HL-60 (cell line): ENCODE results near the gene ANKRD13D.

Source experiments
- CTCF ChIP-seq: IDR thresholded peaks from one replicate; pipeline ENCODE4 v1.5.1; 2011; ENCODE audit warnings: low read length, control low read depth, inconsistent platforms; ENCODE audit not compliant: insufficient read depth
- POLR2AphosphoS5 ChIP-seq: IDR thresholded peaks from 2 replicates; pipeline ENCODE4 v1.6.1; 2012; ENCODE audit warnings: low read depth
- REST ChIP-seq: IDR thresholded peaks from 2 replicates; pipeline ENCODE4 v1.6.1; 2012; ENCODE audit warnings: low read depth; ENCODE audit not compliant: insufficient replicate concordance

GRCh38 chr11:67309166-67309565 lies 20.1 kb downstream of the ANKRD13D start:
- TF ChIP-seq POLR2AphosphoS5, result no peak
- no peak for TF ChIP-seq CTCF
- TF ChIP-seq REST, result no peak
